ENCODE results near the gene DCAF5. TPM values are rescaled to one million over a fixed set of nuclear protein-coding genes. Genes with fewer than 3 reads are reported as not detected.

Gene DCAF5
- total and polyA plus RNA-seq, 2 of the 13 experiments (the other 11 are each of a cell fraction or from before 2014, with no cell fraction given), result 13.4 to 31.6 TPM

GRCh38 chr14:69093631-69094421 lies 59.1 kb downstream of the DCAF5 start (continued):
- TF ChIP-seq, protein P1, sequence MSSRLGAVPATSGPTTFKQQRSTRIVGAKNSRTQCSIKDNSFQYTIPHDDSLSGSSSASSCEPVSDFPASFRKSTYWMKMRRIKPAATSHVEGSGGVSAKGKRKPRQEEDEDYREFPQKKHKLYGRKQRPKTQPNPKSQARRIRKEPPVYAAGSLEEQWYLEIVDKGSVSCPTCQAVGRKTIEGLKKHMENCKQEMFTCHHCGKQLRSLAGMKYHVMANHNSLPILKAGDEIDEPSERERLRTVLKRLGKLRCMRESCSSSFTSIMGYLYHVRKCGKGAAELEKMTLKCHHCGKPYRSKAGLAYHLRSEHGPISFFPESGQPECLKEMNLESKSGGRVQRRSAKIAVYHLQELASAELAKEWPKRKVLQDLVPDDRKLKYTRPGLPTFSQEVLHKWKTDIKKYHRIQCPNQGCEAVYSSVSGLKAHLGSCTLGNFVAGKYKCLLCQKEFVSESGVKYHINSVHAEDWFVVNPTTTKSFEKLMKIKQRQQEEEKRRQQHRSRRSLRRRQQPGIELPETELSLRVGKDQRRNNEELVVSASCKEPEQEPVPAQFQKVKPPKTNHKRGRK (CRISPR knock-in tag; IDR thresholded peaks at IDR 0.05), result no peak
- no peak for TF ChIP-seq ATF1 (CRISPR knock-in tag; IDR thresholded peaks at IDR 0.05)
- no peak for TF ChIP-seq ZNF33A (CRISPR knock-in tag; IDR thresholded peaks at IDR 0.05; ENCODE audit: borderline replicate concordance)
- TF ChIP-seq EP300 (IDR thresholded peaks at IDR 0.05; ENCODE audit: low read depth in 2 of 2, low read length in 2 of 2), result peak in 1 of 2 experiments; percentile 65; a peak in 2 of 4 replicates
- TF ChIP-seq EP300 (CRISPR knock-in tag; IDR thresholded peaks at IDR 0.05; ENCODE audit: borderline replicate concordance), result peak; percentile 62; the same call in 1 of the 2 replicates
- no peak for TF ChIP-seq ZNF558 (CRISPR knock-in tag; IDR thresholded peaks at IDR 0.05; ENCODE audit: borderline replicate concordance)
- TF ChIP-seq, protein P2, sequence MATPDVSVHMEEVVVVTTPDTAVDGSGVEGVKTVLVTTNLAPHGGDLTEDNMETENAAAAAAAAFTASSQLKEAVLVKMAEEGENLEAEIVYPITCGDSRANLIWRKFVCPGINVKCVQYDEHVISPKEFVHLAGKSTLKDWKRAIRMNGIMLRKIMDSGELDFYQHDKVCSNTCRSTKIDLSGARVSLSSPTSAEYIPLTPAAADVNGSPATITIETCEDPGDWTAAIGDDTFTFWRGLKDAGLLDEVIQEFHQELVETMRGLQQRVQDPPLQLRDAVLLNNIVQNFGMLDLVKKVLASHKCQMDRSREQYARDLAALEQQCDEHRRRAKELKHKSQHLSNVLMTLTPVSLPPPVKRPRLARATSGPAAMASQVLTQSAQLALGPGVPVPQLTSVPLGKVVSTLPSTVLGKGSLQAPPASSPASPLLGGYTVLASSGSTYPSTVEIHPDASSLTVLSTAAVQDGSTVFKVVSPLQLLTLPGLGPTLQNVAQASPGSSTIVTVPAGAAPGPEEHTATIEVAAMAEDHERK (CRISPR knock-in tag; IDR thresholded peaks at IDR 0.05; ENCODE audit: low read depth), result no peak
- TF ChIP-seq, protein P3, sequence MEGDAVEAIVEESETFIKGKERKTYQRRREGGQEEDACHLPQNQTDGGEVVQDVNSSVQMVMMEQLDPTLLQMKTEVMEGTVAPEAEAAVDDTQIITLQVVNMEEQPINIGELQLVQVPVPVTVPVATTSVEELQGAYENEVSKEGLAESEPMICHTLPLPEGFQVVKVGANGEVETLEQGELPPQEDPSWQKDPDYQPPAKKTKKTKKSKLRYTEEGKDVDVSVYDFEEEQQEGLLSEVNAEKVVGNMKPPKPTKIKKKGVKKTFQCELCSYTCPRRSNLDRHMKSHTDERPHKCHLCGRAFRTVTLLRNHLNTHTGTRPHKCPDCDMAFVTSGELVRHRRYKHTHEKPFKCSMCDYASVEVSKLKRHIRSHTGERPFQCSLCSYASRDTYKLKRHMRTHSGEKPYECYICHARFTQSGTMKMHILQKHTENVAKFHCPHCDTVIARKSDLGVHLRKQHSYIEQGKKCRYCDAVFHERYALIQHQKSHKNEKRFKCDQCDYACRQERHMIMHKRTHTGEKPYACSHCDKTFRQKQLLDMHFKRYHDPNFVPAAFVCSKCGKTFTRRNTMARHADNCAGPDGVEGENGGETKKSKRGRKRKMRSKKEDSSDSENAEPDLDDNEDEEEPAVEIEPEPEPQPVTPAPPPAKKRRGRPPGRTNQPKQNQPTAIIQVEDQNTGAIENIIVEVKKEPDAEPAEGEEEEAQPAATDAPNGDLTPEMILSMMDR (CRISPR knock-in tag; IDR thresholded peaks at IDR 0.05), result peak; percentile 21; the same call in 1 of the 2 replicates
- TF ChIP-seq TBL1XR1 (IDR thresholded peaks at IDR 0.05; ENCODE audit: borderline replicate concordance, low read length, partially characterized antibody), result no peak
- peak; percentile 53; the same call in 1 of the 2 replicates for TF ChIP-seq MED1 (CRISPR knock-in tag; IDR thresholded peaks at IDR 0.05)
- no peak for TF ChIP-seq CHD2 (IDR thresholded peaks at IDR 0.05; ENCODE audit: low read depth, low read length)
- TF ChIP-seq IKZF4 (CRISPR knock-in tag; IDR thresholded peaks at IDR 0.05; ENCODE audit: borderline replicate concordance, low read depth, not compliant biosample characterization), result no peak
- TF ChIP-seq GLI4 (CRISPR knock-in tag; IDR thresholded peaks at IDR 0.05; ENCODE audit: borderline replicate concordance), result no peak
- TF ChIP-seq ZNF782 (CRISPR knock-in tag; IDR thresholded peaks at IDR 0.05; ENCODE audit: borderline replicate concordance), result no peak
- no peak for TF ChIP-seq TAF1 (CRISPR knock-in tag; IDR thresholded peaks at IDR 0.05)
- no peak for TF ChIP-seq ZNF441 (CRISPR knock-in tag; IDR thresholded peaks at IDR 0.05; ENCODE audit: borderline replicate concordance)
- TF ChIP-seq ZFY (CRISPR knock-in tag; IDR thresholded peaks at IDR 0.05), result peak; percentile 59
- peak; percentile 65 for TF ChIP-seq FOXO1 (CRISPR knock-in tag; IDR thresholded peaks at IDR 0.05)
- TF ChIP-seq, protein P4, sequence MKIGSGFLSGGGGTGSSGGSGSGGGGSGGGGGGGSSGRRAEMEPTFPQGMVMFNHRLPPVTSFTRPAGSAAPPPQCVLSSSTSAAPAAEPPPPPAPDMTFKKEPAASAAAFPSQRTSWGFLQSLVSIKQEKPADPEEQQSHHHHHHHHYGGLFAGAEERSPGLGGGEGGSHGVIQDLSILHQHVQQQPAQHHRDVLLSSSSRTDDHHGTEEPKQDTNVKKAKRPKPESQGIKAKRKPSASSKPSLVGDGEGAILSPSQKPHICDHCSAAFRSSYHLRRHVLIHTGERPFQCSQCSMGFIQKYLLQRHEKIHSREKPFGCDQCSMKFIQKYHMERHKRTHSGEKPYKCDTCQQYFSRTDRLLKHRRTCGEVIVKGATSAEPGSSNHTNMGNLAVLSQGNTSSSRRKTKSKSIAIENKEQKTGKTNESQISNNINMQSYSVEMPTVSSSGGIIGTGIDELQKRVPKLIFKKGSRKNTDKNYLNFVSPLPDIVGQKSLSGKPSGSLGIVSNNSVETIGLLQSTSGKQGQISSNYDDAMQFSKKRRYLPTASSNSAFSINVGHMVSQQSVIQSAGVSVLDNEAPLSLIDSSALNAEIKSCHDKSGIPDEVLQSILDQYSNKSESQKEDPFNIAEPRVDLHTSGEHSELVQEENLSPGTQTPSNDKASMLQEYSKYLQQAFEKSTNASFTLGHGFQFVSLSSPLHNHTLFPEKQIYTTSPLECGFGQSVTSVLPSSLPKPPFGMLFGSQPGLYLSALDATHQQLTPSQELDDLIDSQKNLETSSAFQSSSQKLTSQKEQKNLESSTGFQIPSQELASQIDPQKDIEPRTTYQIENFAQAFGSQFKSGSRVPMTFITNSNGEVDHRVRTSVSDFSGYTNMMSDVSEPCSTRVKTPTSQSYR (CRISPR knock-in tag; IDR thresholded peaks at IDR 0.05; ENCODE audit: borderline replicate concordance), result peak; percentile 92
- TF ChIP-seq ZNF784 (CRISPR knock-in tag; IDR thresholded peaks at IDR 0.05; ENCODE audit: borderline replicate concordance), result no peak

All from HepG2 (cell line).